ENCODE data around the gene FADS2. TPM values are rescaled to one million over a fixed set of nuclear protein-coding genes. Genes with fewer than 3 reads are reported as not detected.

Gene FADS2
- total RNA-seq, 4 donors from 2014 or later, result 1.6 to 30.7 (median 12.0) TPM

DNA sequence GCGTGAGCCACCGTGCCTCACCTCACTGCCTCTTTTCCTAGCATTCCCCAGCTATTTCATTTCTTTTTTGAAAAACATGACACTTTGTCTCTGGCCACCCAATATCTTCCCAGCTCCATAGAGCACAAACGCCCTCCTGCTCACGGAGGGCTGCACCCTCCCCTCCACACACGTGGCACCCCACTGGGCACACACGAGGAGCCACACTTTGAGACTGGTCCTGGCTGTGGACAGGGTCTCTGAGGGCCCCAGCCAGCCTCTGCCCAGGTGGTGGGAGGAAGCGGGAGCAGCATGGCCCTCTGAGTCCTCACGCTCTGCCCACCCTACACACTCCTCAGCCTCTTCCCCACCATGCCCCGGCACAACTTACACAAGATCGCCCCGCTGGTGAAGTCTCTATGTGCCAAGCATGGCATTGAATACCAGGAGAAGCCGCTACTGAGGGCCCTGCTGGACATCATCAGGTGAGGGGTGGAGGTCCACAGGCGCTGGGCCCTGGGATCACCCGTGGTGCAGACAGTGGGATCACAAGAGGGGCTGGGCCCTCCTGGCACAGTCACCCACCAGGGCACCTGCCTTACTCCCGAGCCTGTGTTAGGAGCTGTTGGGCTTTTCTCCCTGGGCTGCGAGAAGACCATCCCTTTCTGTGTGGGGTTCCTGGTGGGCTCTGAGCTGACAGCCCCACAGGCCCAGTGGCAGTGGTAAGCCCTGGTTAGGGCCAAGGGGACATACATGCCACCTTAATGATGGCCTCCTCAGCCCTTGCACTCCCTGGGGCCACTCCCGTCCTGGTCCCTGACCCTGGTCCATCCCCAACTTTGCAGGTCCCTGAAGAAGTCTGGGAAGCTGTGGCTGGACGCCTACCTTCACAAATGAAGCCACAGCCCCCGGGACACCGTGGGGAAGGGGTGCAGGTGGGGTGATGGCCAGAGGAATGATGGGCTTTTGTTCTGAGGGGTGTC, 37.0 kb downstream of the FADS2 start:
- Histone ChIP-seq H3K36me3 (peaks cover 0 to 16% (median 0%) of the 10 kb centered on the region in 3 donors), H3K4me3 (no peak overlapping the region), H3K9me3 (no peaks in the 10 kb centered on the region), H3K4me1 (no peaks in the 10 kb centered on the region), H3K27me3 (no peaks in the 10 kb centered on the region), H3K27ac (no peak overlapping the region)
- TF ChIP-seq, protein P1, sequence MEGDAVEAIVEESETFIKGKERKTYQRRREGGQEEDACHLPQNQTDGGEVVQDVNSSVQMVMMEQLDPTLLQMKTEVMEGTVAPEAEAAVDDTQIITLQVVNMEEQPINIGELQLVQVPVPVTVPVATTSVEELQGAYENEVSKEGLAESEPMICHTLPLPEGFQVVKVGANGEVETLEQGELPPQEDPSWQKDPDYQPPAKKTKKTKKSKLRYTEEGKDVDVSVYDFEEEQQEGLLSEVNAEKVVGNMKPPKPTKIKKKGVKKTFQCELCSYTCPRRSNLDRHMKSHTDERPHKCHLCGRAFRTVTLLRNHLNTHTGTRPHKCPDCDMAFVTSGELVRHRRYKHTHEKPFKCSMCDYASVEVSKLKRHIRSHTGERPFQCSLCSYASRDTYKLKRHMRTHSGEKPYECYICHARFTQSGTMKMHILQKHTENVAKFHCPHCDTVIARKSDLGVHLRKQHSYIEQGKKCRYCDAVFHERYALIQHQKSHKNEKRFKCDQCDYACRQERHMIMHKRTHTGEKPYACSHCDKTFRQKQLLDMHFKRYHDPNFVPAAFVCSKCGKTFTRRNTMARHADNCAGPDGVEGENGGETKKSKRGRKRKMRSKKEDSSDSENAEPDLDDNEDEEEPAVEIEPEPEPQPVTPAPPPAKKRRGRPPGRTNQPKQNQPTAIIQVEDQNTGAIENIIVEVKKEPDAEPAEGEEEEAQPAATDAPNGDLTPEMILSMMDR (IDR thresholded peaks at IDR 0.05), result no peak
- TF ChIP-seq POLR2A (IDR thresholded peaks at IDR 0.05), result no peak
- no peak for DNase-seq

DNA sequence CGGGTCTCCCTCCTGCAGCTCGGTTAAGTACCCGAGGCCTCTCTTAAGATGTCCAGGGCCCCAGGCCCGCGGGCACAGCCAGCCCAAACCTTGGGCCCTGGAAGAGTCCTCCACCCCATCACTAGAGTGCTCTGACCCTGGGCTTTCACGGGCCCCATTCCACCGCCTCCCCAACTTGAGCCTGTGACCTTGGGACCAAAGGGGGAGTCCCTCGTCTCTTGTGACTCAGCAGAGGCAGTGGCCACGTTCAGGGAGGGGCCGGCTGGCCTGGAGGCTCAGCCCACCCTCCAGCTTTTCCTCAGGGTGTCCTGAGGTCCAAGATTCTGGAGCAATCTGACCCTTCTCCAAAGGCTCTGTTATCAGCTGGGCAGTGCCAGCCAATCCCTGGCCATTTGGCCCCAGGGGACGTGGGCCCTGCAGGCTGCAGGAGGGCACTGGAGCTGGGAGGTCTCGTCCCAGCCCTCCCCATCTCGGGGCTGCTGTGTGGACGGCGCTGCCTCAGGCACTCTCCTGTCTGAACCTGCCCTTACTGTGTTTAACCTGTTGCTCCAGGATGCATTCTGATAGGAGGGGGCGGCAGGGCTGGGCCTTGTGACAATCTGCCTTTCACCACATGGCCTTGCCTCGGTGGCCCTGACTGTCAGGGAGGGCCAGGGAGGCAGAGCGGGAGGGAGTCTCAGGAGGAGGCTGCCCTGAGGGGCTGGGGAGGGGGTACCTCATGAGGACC, 38.3 kb downstream of the FADS2 start:
- H3K9me3 ChIP-seq, result no peaks in the 10 kb centered on the region
- TF ChIP-seq, protein P1 (IDR thresholded peaks at IDR 0.05), result no peak
- TF ChIP-seq POLR2A (IDR thresholded peaks at IDR 0.05), result no peak

DNA sequence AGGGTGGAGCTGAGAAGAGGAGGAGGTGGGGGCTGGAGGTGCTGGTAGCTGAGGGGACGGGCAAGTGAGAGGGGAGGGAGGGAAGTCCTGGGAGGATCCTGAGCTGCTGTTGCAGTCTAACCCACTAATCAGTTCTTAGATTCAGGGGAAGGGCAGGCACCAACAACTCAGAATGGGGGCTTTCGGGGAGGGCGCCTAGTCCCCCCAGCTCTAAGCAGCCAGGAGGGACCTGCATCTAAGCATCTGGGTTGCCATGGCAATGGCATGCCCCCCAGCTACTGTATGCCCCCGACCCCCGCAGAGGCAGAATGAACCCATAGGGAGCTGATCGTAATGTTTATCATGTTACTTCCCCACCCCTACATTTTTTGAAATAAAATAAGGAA, 38.9 kb downstream of the FADS2 start:
- no peak for TF ChIP-seq POLR2A (IDR thresholded peaks at IDR 0.05)
- TF ChIP-seq, protein P1 (IDR thresholded peaks at IDR 0.05), result no peak
- Histone ChIP-seq H3K27me3 (no peaks in the 10 kb centered on the region), H3K27ac (no peak overlapping the region), H3K4me3 (no peak overlapping the region), H3K36me3 (peaks cover 0 to 9% (median 0%) of the 10 kb centered on the region in 3 donors), H3K4me1 (peaks cover 0 to 8% (median 2%) of the 10 kb centered on the region in 4 donors), H3K9me3 (no peaks in the 10 kb centered on the region)
- DNase-seq, result no peak

More for the DNA sequence above, 38.3 kb downstream of the FADS2 start:
- H3K27me3 ChIP-seq, result no peaks in the 10 kb centered on the region
- H3K4me1 ChIP-seq, result peaks cover 0 to 6% (median 2%) of the 10 kb centered on the region in 4 donors
- DNase-seq, result no peak
- no peak overlapping the region for H3K4me3 ChIP-seq
- peaks cover 0 to 9% (median 0%) of the 10 kb centered on the region in 3 donors for H3K36me3 ChIP-seq
- no peak overlapping the region for H3K27ac ChIP-seq

DNA sequence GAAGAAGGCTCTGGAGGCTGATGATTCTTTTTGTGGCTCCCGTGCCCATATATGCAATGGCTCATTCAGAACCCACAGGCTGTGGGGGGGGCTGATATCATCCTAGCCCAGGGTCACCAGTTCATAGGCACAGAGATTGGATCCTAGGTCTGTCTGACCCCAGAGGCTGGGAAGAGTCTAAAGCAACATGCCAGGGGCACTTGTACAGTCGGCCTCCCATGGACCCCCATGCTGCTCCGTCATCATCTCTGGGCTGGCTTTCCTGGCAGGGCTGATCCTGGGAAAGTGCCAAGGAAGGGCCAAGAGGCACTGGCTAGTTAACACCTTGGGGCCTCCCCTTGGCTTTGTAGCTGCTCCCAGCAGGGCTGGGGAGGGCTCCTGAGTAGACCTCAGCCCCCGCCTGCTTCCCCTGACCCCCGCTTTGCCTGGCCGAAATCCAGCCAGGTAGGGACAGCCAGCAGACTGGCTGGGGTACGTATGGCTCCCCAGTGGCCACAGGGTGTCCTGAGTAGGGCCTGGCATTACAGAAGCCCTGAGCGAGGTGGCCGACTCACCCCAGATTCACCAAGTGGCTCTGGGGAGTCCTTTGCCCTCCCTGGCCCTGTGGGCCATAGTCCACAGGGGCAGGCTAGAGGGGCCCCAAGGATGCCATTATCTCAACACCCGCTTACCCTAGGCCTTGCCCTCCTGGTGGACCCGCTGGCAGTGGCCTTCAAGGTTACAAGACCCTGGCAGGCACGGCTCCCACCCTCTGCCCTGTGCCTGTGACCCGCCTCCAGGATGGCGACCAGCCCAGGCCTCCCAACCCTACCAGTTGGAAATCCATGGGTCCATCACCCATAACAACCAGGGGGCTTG, 40.7 kb downstream of the FADS2 start:
- DNase-seq, result no peak
- Histone ChIP-seq H3K36me3 (peaks cover 0 to under 1% (median 0%) of the 10 kb centered on the region in 3 donors), H3K27ac (no peak overlapping the region), H3K4me3 (no peak overlapping the region), H3K4me1 (peaks cover 0 to 8% (median 2%) of the 10 kb centered on the region in 4 donors), H3K27me3 (no peaks in the 10 kb centered on the region), H3K9me3 (no peaks in the 10 kb centered on the region)
- TF ChIP-seq, protein P1 (IDR thresholded peaks at IDR 0.05), result no peak
- TF ChIP-seq POLR2A (IDR thresholded peaks at IDR 0.05), result no peak

DNA sequence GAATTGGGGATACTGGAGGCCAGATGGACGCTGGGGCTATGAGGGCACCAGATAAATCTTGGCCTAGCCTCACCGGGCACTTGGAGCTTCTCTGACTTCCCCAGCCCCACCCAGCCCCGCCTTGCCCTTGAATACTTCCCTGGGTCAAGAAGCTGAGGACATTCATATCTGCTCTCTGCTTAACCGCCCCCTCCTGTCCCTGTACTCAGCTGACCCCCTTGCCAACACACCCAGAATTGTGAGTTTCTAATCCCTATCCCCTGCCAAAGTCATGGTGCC, 41.3 kb downstream of the FADS2 start:
- Histone ChIP-seq H3K4me1 (peaks cover 0 to 8% (median 2%) of the 10 kb centered on the region in 4 donors), H3K36me3 (no peaks in the 10 kb centered on the region), H3K4me3 (no peak overlapping the region), H3K9me3 (no peaks in the 10 kb centered on the region), H3K27ac (no peak overlapping the region), H3K27me3 (no peaks in the 10 kb centered on the region)
- no peak for TF ChIP-seq POLR2A (IDR thresholded peaks at IDR 0.05)
- TF ChIP-seq, protein P1 (IDR thresholded peaks at IDR 0.05), result no peak
- DNase-seq, result no peak
